Stimulated activated CD4-positive, alpha-beta T cell treated with anti-CD3 and anti-CD28 coated beads, Interleukin-15, amount 100 ng/mL, for 24 hours (primary cell): ENCODE measurements around the gene ATP9B.

Experiments
- DNase-seq: peaks from one replicate; pipeline ENCODE4 v3.0.0-alpha.2; 2020

Gene ATP9B

GRCh38 chr18:79401494-79402208 is 332.5 kb downstream of the ATP9B start:
- DNase-seq: peak; percentile 37

- no peak for DNase-seq
These were observed 333.0 kb downstream of the ATP9B start for GRCh38 chr18:79402209-79402576.

GRCh38 chr18:79402977-79403722 is 334.0 kb downstream of the ATP9B start:
- DNase-seq: peak; percentile 35

GRCh38 chr18:79403723-79404566 is 334.8 kb downstream of the ATP9B start:
- no peak for DNase-seq

- DNase-seq: peak; percentile 59
These were observed 335.3 kb downstream of the ATP9B start for GRCh38 chr18:79404567-79404910.

GRCh38 chr18:79405019-79405780 is 336.0 kb downstream of the ATP9B start:
- peak; percentile 86 for DNase-seq

- DNase-seq: peak; percentile 90
These were observed 336.8 kb downstream of the ATP9B start for GRCh38 chr18:79405781-79406575.

- no peak for DNase-seq
These were observed 337.5 kb downstream of the ATP9B start for GRCh38 chr18:79406708-79407107.

- no peak for DNase-seq
These were observed 340.1 kb downstream of the ATP9B start for GRCh38 chr18:79409313-79409712.

- no peak for DNase-seq
These were observed 341.0 kb downstream of the ATP9B start for GRCh38 chr18:79410171-79410641.

- no peak for DNase-seq
These were observed 341.8 kb downstream of the ATP9B start for GRCh38 chr18:79410731-79411613.

- no peak for DNase-seq
These were observed 342.7 kb downstream of the ATP9B start for GRCh38 chr18:79411614-79412526.

- DNase-seq: no peak
These were observed 343.8 kb downstream of the ATP9B start for GRCh38 chr18:79413025-79413424.

- DNase-seq: no peak
These were observed 344.2 kb downstream of the ATP9B start for GRCh38 chr18:79413426-79413825.

GRCh38 chr18:79413901-79414300 is 344.7 kb downstream of the ATP9B start:
- no peak for DNase-seq

GRCh38 chr18:79416022-79416676 is 347.0 kb downstream of the ATP9B start:
- DNase-seq: no peak

GRCh38 chr18:79416677-79417052 is 347.5 kb downstream of the ATP9B start:
- no peak for DNase-seq

- no peak for DNase-seq
These were observed 349.0 kb downstream of the ATP9B start for GRCh38 chr18:79418236-79418635.

- DNase-seq: no peak
These were observed 349.4 kb downstream of the ATP9B start for GRCh38 chr18:79418642-79419041.
